HG02588 (cell line): ENCODE data around the gene NXNL2.

Source experiments
- ATAC-seq: cut with Tn5 transposase; IDR thresholded peaks from one replicate; pipeline ENCODE4 v1.9.1; 2021; ENCODE audit warnings: mild to moderate bottlenecking, moderate library complexity; ENCODE audit not compliant: unreplicated experiment

NXNL2 gene

GRCh38 chr9:88534456-88535225 lies at the start of gene NXNL2:
Gene NXNL2, plus strand, starts transcription at chr9:88535178. Its CDS starts 257 bp downstream, at chr9:88535435.
- no peak for ATAC-seq

GRCh38 chr9:88488166-88488565 lies 46.8 kb upstream of the NXNL2 start:
- ATAC-seq, result no peak

DNA sequence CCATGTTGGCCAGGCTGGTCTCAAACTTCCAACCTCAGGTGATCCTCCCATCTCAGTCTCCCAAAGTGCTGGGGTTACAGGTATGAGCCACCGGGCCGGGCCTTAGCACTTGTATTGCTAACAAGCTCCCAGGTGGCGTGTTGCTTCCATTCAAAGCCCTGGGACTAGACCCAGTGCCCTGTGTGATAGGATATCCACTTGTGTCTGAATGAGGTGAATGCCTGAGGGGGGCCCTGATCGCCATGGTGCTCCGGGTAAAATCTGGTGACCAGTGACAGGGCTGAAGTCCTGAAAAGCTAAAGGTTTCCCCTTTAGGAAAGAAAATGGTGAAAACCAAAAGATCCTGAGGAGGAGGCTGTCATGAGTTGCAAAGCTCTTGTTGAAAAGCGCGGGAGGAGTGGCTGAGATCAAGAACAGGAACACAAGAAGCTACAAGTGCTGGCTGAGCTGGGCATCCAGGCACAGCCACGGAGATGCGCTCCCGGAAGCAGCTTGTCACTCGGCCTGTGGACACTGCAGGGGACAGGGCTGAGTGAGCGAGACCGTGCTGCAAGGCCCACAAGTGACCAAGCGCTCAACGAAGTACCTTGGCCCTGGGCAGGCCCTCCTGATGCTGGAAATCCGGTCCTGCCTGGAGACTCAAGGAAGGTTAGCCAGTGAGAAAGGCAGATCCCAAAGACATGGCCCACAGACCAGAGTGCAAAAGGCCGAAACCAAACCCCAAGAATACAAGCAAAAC lies 39.8 kb upstream of the NXNL2 start:
- no peak for ATAC-seq

- ATAC-seq, result no peak
These were observed 37.8 kb upstream of the NXNL2 start for GRCh38 chr9:88497224-88497623.

DNA sequence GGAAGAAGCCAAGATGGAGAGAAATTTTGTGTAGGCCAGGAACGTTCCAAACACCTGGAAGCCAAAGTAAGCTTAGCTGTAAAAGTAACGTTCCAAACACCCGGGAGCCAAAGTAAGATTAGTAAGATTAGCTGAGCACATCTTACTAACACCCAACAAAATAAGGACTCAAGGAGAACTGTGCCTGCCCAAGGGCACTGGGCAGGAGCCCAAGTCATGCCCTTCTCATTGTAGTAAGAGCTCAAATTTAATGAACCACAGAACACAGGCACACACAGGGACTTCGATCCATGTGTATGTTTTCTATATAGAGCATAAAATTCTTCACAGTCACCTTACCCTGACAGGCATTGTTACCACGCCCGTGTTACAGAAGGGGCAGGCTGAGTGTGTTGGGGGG lies 36.1 kb upstream of the NXNL2 start:
- no peak for ATAC-seq

GRCh38 chr9:88501086-88501485 lies 33.9 kb upstream of the NXNL2 start:
- no peak for ATAC-seq

GRCh38 chr9:88502552-88503034 lies 32.4 kb upstream of the NXNL2 start:
- no peak for ATAC-seq

DNA sequence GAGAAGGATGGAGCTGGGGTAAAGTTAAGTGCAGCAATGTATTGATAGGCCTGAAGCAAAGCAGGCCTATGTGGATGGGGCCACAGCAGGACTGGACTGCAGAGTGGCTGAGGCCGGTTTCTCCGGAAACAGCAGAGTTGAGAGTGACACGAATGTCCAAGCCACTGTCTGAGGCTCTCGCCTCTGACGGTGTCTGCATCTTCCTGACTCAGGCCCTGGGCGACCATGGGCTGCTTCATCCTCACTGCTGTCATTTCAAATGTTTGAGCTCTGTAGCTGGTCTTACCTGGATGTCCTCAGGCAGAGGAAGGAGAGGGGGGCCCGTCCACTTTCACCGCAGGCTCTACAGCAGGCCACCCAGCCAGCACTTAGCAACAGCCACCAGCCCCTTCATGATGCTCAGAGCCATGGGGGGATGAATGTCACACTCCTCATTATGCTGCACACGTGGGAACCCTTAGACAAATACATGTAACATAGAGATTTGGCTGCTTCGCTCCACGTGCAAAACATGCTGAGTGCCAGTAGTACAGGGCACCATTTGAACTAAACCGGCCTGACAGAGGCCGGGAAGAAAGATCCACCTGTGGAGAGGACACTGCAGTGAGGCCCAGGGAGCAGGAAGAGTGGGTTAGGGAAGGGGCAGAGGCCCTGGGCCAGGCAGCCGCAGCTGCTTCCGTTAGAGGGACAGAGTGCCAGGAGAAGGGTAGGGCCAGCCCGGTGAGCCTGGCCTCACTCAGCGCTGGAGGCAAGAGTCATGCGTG lies 31.7 kb upstream of the NXNL2 start:
- ATAC-seq, result no peak

DNA sequence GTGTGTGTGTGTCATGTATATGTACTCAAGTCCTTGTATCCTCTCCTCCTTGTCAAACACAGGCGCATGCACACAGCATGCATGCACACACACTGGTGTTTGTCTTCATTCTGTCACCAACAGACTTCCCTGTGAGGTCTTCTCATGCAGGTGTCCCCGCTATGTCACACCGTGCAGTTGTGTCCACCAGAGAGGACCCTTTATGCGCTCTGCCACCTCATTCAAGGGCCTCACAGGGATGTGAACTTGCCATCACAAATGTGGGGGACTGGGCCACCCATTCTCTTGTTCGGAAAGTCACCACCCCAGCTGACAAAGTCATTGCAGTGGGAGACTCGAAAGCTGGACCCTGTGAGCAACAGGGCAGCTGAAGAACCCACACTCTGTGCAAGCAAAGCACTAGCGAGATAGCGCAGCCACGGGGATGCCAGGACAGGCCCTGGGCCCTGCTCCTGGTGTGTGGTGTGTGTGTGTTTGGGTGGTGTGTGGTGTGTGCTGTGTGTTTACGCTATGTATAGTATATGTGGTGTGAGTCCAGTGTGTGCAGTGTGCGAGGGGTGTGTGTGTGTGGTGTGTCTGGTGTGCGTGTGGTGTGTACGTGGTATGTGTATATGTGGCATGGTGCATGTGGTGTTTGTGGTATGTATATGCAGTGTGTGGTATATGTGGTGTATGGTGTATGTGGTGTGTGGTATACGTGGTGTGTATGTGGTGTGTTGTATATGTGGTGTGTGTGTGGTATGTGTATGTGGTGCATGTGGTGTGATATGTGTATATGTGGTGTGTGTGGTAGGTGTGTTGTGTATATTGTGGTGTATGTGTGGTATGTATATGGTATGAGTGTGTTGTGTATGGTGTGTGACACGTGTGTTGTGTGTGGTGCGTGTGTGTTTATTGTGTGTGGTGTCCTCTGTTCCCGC lies 30.9 kb upstream of the NXNL2 start:
- no peak for ATAC-seq

- no peak for ATAC-seq
These were observed 26.7 kb upstream of the NXNL2 start for GRCh38 chr9:88508326-88508725.

DNA sequence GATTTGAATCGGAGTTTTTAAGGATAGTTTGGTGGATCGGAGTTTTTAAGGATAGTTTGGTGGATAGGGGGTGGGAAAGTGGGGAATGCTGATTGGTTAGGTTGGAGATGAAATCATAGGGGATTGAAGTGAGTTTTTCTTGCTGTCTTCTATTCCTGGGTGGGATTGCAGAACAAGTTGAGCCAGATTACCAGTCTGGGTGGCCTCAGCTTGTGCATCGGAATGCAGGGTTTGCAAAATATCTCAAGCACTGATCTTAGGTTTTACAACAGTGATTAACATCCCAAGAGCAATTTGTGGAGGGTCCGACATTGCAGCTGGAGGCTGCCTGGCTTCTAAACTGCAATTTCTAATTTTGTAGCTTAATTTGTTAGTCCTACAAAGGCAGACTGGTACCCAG lies 23.1 kb upstream of the NXNL2 start:
- no peak for ATAC-seq

- no peak for ATAC-seq
These were observed 20.7 kb upstream of the NXNL2 start for GRCh38 chr9:88514247-88514646.

DNA sequence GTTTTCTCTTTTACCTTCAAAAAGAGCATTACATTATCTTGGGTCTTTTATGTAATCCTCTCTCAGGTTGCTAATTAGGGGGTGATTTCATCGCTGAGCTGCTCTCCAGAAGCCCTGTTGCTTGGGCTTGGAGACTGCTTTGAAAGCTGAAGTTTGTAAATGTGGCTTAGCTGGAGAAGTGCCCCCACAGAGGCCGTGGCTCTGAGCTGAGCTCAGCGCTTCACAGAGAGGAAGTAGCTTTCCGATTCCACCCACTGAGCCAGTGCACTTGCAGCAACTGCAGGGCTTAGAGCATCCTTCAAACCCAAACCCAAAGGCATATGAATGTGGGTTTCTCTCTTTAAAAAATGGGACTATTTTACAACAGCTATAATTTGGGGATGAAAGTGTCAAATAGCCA lies 13.7 kb upstream of the NXNL2 start:
- no peak for ATAC-seq

DNA sequence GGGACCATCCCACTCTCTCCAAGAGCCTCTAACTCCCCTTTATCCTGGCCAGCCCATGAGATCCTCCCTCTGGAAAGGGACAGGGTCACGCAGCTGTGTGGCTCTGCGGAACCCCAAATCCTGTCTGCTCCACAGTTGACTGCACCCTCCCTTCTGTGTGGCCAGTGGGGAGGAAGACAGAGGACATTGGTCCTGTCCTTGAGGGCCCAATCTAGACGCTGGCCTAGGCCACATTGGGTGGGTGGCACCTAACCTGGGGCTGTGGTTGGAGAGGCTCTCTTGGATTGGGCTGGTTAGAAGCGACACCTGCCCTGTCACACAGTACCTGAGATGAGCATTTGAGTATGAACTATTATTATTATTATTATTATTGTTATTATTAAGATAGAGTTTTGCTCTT lies 12.6 kb upstream of the NXNL2 start:
- no peak for ATAC-seq

- ATAC-seq, result no peak
These were observed 11.9 kb upstream of the NXNL2 start for GRCh38 chr9:88523056-88523455.

DNA sequence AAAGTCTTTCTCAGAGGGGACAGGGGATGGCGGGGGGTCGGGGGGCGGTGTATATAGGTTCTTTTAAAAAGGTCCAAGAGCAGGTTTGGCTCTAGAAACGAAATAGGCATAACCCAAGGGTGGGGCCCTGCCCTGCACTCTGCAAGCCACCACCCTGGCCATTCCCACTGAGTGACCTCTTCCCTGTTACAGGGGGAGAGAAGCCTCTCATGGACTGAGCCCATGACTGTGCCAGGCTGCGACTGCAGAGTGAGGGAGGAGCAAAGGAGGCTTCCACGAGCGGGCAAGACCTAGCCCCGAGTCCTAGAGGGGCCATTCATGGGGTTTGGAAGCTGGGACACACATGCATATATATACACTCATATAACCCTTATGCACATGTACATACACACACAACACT lies 10.1 kb upstream of the NXNL2 start:
- no peak for ATAC-seq

- ATAC-seq, result no peak
These were observed 7.4 kb upstream of the NXNL2 start for GRCh38 chr9:88527618-88528017.

DNA sequence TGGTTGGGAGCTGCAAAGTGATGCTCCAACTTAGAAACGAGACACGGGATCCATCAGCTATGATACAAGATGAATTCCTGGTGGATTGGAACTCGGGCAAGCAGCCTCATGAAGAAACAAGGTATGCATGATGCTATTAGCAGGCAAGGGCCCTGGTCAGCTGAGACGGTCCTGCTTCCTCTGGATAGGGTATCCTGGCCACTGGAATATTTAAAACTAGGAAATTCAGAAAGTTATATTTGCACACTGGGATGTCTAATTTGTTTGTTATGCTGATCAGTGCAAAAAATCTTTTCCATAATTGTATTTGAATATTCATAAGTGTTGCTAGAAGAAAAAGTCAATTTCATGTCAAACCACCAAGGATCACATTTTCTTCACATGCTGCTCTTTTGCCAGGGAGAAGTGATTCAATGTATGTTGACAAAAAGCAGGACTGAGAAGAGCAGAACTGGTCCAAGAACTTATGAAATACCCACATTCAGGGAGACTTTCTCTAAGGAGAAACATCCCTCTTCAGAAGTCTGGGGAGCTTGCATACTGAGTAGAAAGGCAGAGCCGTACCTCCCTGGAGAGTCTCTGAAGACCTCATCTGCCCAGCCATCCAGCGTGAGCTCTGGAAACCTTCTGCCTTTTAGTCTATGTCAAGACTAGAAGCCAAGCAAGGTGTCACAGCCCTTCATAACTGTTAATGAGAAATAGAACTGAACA lies 6.7 kb upstream of the NXNL2 start:
- ATAC-seq, result no peak

DNA sequence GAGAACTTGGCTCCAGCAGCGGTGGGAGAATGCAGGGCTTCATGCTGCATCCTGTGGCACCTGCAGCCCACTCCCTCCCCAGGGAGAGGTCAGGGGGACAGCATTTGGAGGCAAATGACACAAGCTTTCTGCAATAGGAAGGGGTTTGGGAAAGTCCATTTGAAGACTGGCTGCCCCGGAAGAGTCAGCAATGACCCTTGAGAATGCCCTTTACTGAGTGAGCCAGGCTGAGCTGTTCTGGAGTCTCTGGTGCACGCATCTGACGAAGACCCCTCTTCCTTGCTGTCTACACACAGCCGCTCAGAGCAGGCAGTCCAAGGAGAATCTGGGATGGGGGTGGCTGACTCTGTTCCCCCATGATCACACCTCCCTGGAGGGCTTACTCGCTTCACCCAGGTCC lies 5.5 kb upstream of the NXNL2 start:
- no peak for ATAC-seq

DNA sequence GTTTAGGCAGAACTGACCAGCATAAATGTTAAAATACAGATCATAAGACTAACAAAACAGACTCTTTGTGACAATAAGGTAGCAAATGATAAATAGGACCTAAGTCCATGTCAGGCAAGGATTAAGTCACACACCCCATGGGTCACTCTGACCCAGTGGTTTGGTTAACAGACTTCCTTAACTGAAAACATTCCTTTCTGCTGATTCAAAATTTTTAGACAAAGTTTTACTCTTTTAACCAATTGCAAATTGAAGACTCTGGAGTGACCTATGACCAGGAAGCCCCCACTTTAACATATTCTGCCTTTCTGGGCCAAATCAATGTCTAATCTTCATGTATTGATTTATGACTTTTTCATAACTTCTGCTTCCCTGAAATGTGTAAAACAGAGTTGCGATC lies 4.9 kb upstream of the NXNL2 start:
- ATAC-seq, result no peak
